H1 (cell line): ENCODE data around the gene NRN1L. TPM values are rescaled to one million over a fixed set of nuclear protein-coding genes. Genes with fewer than 3 reads are reported as not detected.

ENCODE experiments used
- CHD7 ChIP-seq: fragments of 300-600 bp; sonication (generic); IDR thresholded peaks from 2 replicates; pipeline ENCODE4 v1.7.1; 2012; ENCODE audit warnings: low read length, moderate library complexity, mild to moderate bottlenecking, inconsistent platforms; ENCODE audit not compliant: insufficient replicate concordance
- EGR1 ChIP-seq: IDR thresholded peaks from 2 replicates; pipeline ENCODE4 v1.6.1; 2011; ENCODE audit warnings: low read depth, low read length, borderline replicate concordance
- GTF2F1 ChIP-seq: IDR thresholded peaks from 2 replicates; pipeline ENCODE4 v1.6.1; 2012; ENCODE audit warnings: low read depth, low read length, improper control_type of control experiment, borderline replicate concordance
- PHF8 ChIP-seq: fragments of 200-600 bp; sonication (generic); conservative IDR thresholded peaks from 2 replicates; pipeline ENCODE4 v1.7.1; 2012; ENCODE audit warnings: low read depth, mild to moderate bottlenecking, inconsistent platforms, low read length, moderate library complexity
- RFX5 ChIP-seq: IDR thresholded peaks from 2 replicates; pipeline ENCODE4 v1.6.1; 2011; ENCODE audit warnings: low read depth, low read length, improper control_type of control experiment, borderline replicate concordance
- SIN3A ChIP-seq, 2 experiments: IDR thresholded peaks in 1 of 2; conservative IDR thresholded peaks in 1 of 2; 2 replicates each; pipeline ENCODE4 v1.6.1; 2011 to 2012; ENCODE audit warnings: low read length in 2 of 2, improper control_type of control experiment in 1 of 2, low read depth in 1 of 2, mild to moderate bottlenecking in 1 of 2
- SIX5 ChIP-seq: IDR thresholded peaks from 2 replicates; pipeline ENCODE4 v1.6.1; 2011; ENCODE audit warnings: mild to moderate bottlenecking, low read depth, low read length
- TBP ChIP-seq: IDR thresholded peaks from 2 replicates; pipeline ENCODE4 v1.6.1; 2011; ENCODE audit warnings: low read depth, low read length, improper control_type of control experiment
- YY1 ChIP-seq: IDR thresholded peaks from 2 replicates; pipeline ENCODE4 v1.6.1; 2011; ENCODE audit warnings: low read depth, mild to moderate bottlenecking, low read length
- polyA plus RNA-seq, 7 experiments: library from polyadenylated mRNA; depleted of rRNA in 3 of 7; stranded (reverse) in 5 of 7; unstranded in 2 of 7; fragments of >200 nt in 5 of 7; fragments of 200-250 nt in 2 of 7; gene quantifications; 1 replicate in 5 of 7; 2 replicates in 1 of 7; 4 replicates in 1 of 7; pipeline versions ENCODE4 v1.2.1 to v1.2.3, GENCODE V29; 2011 to 2013; ENCODE audit warnings: missing spikeins in 2 of 7, mixed read lengths in 2 of 7
- total RNA-seq: library from RNA; stranded (reverse); fragmentation: NEBNext Ultra II Directional; extraction: Animal tissue kit (Norgen Biotek cat#: 25700); gene quantifications from 2 replicates; pipeline ENCODE4 v1.2.1, GENCODE V29; 2021
- TF ChIP-seq, protein P1 (sequence below): IDR thresholded peaks from 2 replicates; pipeline ENCODE4 v1.6.1; 2012; ENCODE audit warnings: inconsistent platforms

NRN1L gene
- total and polyA plus RNA-seq, 2 of the 8 experiments (the other 6 are each of a cell fraction or from before 2014, with no cell fraction given) = 4.1 to 35.2 TPM

GRCh38 chr16:67935402-67936123 lies 50.9 kb downstream of the NRN1L start (continued):
- TF ChIP-seq CHD7 (no peak), GTF2F1 (no peak), SIN3A (conservative IDR thresholded peaks at IDR 0.05 in 1 of 2, IDR thresholded peaks at IDR 0.05 in 1 of 2; ENCODE audit: low read depth in 1 of 2, low read length in 2 of 2) (no peak; a peak in 2 of 4 replicates), PHF8 (peak; percentile 50; the same call in 1 of the 2 replicates), SIX5 (no peak), EGR1 (peak; percentile 42; the same call in 1 of the 2 replicates), RFX5 (no peak), TBP (0 out of 2 replicates have a peak, but pooled peaks have one; percentile 21), YY1 (peak; percentile 27; the same call in 1 of the 2 replicates)
- TF ChIP-seq, protein P1, sequence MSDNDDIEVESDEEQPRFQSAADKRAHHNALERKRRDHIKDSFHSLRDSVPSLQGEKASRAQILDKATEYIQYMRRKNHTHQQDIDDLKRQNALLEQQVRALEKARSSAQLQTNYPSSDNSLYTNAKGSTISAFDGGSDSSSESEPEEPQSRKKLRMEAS = peak; percentile 98
